ENCODE results near the gene RGSL1.

The RGSL1 gene

DNA sequence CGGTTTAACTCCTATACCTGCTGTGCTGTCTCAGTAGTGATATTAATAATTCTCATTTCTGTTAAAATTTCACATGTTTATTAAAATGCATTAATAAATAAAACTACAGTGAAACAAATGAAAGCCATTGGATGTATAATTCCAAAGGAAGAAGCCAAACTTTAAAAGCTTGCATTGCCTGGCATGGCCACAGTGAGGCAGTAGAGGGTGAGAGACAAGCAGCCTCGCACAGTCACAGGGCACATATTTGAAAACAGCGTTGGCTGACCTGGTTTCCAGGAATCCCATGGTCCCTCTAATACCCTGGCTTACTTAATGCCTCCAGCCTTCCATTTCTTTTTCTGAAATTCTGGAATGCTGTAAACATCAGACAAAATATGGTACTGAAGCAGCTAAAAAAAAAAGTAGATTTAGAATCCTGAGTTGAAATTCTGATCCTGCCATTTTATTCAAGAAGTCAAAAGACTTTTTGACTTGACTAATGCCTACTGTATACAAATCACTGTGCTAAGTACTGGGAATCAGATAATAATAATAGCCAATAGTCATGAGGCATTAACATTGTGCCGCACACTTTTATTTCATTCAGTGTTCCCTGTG is 145.8 kb downstream of the RGSL1 start:
- peak; percentile 89 for DNase-seq

DNA sequence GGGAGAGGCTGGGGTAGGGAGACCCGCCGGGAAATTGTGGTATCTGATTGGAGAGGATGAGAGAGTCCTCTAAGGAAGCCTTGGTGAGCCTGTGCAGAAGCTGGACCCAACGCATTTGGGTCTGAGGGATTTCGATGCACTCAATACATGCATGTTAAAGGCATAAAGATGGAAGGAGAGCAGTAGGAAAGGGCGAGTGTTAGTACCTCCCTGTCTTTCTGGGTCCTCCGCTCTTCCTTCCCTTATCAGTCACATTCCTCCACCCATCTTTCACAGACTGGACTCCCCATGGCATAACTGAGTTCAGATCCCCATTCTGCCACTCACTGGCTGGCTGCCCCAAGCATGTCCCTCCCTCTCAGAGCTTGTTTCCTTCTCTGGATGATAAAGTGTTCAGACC is 147.0 kb downstream of the RGSL1 start:
- DNase-seq, result no peak

DNA sequence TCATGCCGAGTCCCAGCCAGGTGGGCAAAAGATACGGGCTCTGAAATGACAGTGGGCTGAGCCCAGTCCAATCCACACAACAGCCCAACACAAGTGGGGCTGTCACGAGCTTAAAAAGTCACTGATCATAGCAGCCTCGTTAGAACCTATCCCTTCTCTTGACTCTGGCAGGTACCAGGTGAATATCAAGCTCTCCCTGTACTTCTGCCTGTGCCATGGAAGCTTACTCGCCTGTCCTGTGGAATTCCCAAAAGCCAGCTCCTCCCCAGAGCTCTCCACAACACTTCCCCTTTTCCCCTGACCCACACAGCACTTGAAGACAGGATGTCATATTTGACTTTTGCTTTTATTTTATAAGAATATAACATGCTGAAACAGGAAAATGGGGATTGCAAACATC is 148.3 kb downstream of the RGSL1 start:
- no peak for DNase-seq

DNA sequence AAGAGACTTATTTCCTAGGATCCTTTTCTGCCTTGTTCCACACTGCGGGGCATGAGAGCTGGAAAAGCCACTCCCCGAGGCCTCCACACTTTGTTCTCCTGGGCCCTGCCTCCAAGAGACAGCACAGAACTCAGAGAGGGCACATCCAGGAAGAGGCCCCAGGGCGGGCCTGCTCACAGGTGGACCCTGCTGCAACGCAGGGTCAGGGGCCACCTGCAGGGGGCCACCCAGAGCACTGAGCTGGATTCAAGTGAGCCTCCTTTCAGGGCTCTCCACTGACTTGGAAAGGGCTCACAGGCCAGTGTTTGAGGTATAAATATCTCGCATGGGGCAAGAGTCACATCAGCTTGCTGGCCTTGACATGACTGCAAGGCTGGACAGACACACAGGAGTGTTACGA is 149.4 kb downstream of the RGSL1 start:
- no peak for DNase-seq

DNA sequence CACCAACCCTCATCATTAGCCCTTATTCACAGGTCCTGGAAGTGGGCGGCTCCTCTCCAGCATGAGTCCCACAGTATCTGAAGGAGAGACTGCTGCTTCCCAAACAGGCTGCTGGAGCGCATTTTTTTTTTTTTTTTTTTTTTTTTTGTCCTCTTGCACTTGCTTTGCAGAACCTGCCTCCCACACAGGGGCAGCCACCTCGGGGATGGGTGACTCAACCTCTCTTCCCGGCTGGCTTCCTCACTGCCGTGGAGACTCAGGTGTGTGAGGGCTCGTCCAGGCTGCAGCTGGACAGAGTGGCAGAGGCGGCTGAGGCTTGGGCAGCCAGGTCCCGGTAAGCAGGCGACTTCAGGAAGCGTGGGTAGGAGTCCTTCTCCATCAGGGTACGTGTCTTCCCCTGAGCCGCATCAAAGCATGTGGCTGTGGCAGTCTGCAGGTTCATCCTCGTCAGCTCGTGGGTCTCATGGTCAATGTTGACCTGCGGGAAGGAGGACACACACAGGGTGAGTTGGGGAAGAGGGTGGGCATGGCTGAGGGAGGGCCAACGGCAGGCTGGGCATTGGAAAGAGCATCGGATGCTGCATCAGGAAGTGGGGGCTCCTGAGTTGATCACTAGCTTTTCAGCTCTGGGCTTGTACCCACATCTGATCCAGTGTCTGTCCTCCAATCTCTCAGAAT is 150.2 kb downstream of the RGSL1 start:
- DNase-seq, result no peak

DNA sequence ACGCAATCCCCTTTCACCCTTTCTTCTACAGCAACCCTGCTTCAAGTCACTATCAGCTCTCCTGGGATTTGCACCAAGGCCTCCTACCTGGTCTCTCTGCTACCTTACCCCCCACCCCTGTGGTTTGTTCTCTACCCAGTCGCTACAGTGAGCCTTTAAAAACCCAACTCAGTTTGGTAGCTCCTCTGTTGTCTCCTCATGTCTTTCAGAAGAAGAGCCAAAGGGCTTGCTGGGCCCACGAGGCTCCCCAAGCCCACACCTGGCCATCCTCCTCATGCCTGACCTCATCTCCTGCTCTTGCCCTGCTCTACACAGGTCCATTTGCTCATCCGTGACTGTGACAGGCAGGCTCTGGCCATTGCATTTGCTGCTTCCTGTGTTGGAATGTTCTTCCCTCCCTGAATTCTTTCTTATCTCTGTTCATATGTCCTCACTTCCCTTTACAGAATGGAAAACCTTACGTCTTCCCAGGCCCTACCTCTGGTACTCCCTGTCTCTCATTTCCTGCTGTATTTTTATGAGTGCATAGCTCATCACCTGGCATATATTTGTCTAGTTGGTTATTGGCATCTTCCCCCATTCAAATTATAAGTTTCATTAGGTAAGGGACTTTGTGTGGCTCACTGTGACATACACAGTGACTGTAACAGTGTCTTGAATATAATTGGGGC is 150.9 kb downstream of the RGSL1 start:
- DNase-seq, result no peak

DNA sequence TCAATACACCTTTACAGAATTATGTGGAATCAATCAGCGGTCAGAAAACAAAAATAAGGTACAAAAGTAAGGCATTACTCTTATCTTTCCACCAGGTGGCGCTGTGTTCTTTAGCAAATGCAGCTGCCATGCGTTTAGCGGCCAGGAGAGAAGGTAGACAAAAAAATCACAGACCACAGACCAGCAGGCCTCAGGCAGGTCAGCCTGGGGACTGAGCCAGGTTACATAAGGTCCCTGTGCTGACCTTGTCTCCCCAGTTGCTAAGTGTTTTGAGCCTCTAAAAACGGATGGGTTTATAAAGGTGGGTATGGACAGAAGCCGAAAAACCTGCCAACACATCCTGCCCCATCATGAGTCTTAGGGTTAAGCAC is 151.5 kb downstream of the RGSL1 start:
- DNase-seq, result peak; percentile 94

DNA sequence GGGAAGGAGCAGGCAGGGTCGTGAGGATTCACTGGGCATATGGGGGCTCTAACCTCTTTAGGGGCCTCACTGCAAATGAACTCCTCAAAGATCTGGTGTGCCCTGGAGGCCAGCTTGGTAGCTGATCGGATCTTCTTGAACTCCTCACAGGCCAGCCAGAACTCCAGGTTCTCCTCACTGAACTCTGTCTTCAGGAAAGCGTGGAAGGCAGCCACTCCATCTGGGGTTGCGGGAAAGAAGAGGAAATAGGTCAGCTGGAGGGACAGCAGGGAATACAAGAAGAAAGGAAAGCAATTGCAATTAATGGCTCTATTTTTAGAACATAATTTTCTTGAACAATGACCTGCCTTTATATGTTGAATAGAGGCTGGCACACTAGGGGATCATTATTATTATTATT is 152.0 kb downstream of the RGSL1 start:
- DNase-seq, result peak; percentile 63

DNA sequence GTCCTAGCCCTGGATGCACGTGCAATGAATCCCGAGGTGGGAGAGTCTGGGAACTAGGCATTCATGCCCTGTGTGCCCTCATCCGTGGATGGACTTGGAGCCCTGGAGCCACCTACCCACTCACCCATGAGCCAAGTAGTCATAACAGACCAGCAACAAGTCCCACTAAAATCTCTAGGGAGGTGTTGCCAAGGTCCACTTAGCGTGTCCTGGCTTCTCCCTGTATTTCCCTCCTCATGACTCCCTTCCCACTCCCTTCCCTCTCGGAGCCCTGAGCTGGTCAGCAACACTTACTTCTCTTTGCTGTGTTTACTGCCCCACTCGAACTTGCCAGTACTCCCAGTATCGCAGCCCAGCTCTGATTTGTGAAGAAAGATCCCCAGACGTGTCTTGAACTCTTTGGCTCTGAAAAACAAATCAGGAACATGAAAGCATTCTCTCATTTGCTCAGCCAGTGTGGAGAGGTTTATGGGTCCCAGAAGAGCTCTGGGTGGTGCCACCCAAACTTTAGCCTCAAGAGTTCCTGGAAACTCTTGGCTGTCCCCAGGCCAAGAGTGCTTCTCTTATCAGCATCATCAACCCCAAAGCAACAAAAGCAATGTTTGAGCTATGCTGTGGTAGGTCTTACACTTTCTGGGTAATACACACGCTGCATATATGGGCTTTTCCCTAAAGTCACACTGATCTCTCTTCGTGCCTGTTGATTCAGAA is 153.1 kb downstream of the RGSL1 start:
- peak; percentile 24 for DNase-seq

DNA sequence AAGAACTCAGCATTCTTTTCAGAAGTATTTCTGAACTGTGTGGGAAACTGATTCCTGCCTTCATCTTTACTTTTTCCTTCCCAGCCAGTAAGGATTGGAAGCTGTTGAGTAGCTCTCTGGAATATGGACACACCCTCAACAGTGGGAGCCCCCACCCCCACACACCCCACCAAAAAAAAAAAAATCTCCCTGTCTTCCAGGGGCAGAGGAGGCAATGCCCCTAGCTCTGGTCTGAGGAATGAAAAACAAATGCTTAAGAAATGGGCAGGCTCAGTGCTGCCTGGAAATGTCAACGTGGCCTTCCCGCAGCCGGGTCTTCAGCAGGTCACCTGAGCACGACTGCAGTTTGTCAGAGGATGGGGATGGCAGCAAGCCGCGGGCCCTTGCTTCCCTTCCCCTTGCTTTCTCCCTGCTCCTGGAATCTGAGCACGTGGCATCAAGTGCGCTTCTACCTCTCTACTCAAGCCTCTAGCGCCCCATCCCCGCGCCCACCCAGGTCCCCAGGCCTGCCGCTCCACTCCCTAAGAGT is 153.8 kb downstream of the RGSL1 start:
- DNase-seq, result peak; percentile 22

DNA sequence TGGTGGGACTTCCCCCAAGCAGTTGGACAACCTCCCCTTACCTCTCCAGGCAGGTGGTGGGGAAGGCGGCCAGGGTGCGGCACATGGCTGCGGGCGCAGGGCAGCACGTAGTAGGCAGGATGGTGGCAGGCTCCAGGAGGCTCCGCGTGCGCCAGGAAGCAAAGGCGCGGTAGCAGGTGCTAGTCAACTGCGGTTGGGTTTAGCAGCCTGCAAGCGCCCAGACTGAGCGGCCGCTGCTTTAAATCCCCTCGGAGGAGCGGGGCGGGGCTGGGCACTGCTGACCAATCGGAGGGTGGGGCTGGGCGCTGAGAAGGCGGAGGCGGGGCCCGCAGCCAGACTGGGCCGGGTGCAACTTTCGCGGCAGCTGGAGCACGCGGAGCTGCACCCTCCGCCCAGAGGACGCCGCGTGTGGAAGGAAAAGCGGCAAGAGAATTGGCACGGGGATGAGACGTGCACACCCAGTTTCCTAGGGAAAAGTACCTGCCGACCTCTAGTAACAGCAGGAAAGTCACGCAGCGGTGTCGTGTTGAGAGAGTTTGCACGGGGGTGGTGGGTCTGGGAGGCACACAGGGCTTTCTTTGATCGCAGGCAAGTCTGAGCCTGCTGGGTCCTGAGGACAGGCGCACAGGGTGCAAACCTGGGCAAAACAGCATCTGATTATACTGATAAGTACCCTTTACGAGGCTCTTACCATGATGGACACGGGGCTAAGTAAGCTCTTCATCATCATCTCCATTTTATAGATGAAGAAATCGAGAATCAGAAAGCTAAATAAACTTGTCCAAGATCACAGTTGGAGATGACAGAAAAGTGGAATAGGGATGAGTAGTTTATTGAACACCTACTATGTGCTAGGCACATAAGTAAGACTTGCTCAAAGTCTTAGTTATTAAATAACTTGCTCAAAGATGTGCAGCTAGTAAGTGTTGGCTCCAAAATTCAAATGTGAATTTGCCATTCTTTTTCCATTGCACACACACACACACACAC is 154.5 kb downstream of the RGSL1 start, which contains the start of gene RGS16:
Gene RGS16, minus strand, starts transcription at position 215 of the 990 bp plus-strand sequence. Its CDS starts 130 bp downstream, at position 85.
- peak; percentile 95 for DNase-seq

DNA sequence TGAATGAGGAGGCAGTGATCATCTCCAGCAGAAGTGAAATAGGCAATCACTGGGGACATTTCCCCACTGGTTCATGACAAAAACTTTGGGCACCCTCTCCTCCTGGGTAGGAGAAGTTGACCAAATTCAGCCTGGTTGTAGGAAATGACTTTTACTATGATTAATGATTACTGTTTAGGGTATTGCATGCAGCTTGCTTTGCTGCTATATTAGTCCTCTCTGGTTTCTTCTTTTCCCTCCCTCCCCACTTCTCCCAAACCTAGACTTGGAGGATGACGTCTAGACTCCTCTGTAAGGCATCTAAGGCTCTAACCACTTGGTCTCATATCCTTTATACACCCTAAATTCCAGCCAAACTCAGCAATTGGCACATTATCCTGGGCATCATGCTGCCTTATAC is 157.6 kb downstream of the RGSL1 start:
- no peak for DNase-seq

DNA sequence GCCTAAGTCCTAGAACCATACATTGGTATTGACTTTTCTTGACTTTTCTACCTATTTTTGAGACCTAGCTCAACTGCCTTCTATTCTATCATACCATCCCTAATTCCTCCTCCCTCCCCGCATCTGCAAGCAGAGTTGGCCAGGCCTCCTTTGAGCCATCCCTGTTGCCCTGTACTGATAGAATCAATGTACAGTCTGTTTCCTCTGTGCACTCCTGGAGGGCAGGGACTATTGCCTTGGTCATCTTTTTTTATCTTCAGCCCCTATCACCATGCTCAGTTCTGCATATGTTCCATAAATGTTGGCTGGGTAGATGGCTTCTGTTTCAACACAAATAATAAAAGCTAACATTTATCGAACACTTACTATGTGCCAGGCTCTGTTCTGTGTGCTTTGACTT is 158.3 kb downstream of the RGSL1 start:
- DNase-seq, result no peak

DNA sequence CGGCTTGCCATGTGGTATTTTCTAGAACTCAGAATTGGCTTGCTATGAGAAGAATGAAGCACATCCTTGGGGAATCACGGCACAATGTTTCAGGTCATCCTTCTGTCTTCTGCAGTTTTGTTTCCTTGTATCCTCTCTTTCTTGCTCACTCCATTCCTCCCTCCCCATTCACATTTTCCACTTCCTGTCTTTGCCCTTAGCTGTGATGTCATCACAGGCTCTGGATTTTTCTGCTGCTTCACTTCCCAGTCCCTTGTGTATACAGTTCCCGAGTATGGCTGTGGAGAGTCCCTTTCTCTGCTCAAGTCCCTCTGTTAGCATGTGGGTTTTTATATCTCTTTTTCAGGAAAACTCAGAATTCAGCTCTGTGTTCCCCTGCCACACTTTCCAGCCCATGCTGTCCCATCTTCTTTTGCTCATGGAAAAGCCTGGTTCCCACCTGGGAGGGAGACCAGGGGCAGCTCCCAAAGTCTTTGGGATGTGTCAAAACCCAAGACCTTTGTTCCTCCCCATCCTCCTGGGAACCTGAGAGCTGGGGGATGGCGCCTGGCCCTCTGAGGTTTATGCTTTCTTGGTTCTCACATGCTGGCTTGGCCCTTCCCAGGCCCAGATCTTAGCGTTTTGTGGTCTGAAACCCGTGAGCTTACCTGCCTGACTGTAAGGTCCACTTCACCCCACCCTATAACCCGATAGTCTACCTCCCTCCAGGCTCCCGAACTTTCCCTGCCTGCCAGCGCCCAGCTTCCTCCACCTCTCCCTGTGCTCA is 159.1 kb downstream of the RGSL1 start:
- no peak for DNase-seq

Data from eye (tissue), 1 donor.